Fibroblast of the aortic adventitia (primary cell): ENCODE measurements around the gene PTDSS2. TPM values are rescaled to one million over a fixed set of nuclear protein-coding genes. Genes with fewer than 3 reads are reported as not detected.
"Not testable (repeated sequence)": the region's sequence is repeated elsewhere in the genome, so short reads cannot be mapped to it uniquely, and the experiment has no call there.

ENCODE experiments used
- DNase-seq: peaks from one replicate; pipeline ENCODE4 v3.0.0-alpha.2; 2010; ENCODE audit warnings: low read depth
- H3K4me3 ChIP-seq: 2 replicates; pipeline ENCODE4 v1.5.1; 2011; ENCODE audit warnings: low read depth, mild to moderate bottlenecking, control low read depth, low read length, moderate library complexity
- CTCF ChIP-seq: IDR thresholded peaks from 2 replicates; pipeline ENCODE4 v1.5.1; 2011; ENCODE audit warnings: mild to moderate bottlenecking, low read length, control low read depth, inconsistent platforms; ENCODE audit not compliant: insufficient read depth
- total RNA-seq: library from RNA; depleted of rRNA; stranded (reverse); fragments of >200 nt; gene quantifications from 2 replicates; pipeline ENCODE4 v1.2.3, GENCODE V29; 2012; ENCODE audit warnings: low replicate concordance

PTDSS2 gene
- total RNA-seq, 1 donor, result 28.7 TPM

GRCh38 chr11:420054-420910 is 29.8 kb upstream of the PTDSS2 start:
- DNase-seq, result no peak
- no peak for TF ChIP-seq CTCF
- no peak overlapping the region for H3K4me3 ChIP-seq

GRCh38 chr11:420911-421321 is 29.2 kb upstream of the PTDSS2 start:
- no peak for TF ChIP-seq CTCF
- no peak for DNase-seq
- H3K4me3 ChIP-seq, result no peak overlapping the region

- no peak for DNase-seq
- TF ChIP-seq CTCF, result no peak
- H3K4me3 ChIP-seq, result no peak overlapping the region
These were observed 27.8 kb upstream of the PTDSS2 start for GRCh38 chr11:422249-422656.

GRCh38 chr11:424232-424631 is 25.8 kb upstream of the PTDSS2 start:
- H3K4me3 ChIP-seq, result no peak overlapping the region
- no peak for TF ChIP-seq CTCF
- DNase-seq, result no peak

- not testable (repeated sequence) for H3K4me3 ChIP-seq, DNase-seq
These were observed 25.3 kb upstream of the PTDSS2 start for GRCh38 chr11:424766-425165.

- TF ChIP-seq CTCF, result no peak
- DNase-seq, result no peak
- H3K4me3 ChIP-seq, result no peak overlapping the region
These were observed 24.8 kb upstream of the PTDSS2 start for GRCh38 chr11:425301-425700.

- no peak for TF ChIP-seq CTCF
- H3K4me3 ChIP-seq, result no peak overlapping the region
- no peak for DNase-seq
These were observed 23.2 kb upstream of the PTDSS2 start for GRCh38 chr11:426851-427250.
